Hepatocyte (in vitro differentiated cells): ENCODE measurements around the gene TEAD1.

Experiments used
- CTCF ChIP-seq: fragments of 200-600 bp; sonication (generic); IDR thresholded peaks from 2 replicates; pipeline ENCODE4 v1.5.1; 2016; ENCODE audit warnings: antibody characterized with exemption, mild to moderate bottlenecking; ENCODE audit not compliant: poor library complexity
- EZH2 ChIP-seq: fragments of 200-600 bp; sonication (generic); IDR thresholded peaks from 2 replicates; pipeline ENCODE4 v1.6.1; 2016; ENCODE audit warnings: antibody characterized with exemption, mild to moderate bottlenecking, borderline replicate concordance

- no peak for TF ChIP-seq CTCF
- TF ChIP-seq EZH2 = no peak
Measured at GRCh38 chr11:12983336-12983735, 309.1 kb downstream of the TEAD1 start.
